ENCODE data around the gene ECHDC3. TPM values are rescaled to one million over a fixed set of nuclear protein-coding genes. Genes with fewer than 3 reads are reported as not detected.

ECHDC3 gene
- total and polyA plus RNA-seq, 2 of the 4 experiments (the other 2 are of a cell fraction), result 4.3 to 5.0 TPM

- in situ Hi-C loops (cut with MboI; ENCODE audit: low sequenced_read_pairs), result no loop called here
- CTCF ChIA-PET, result no interaction called here
- no TSS peak for BruUV-seq (replicated peaks)
Observed at GRCh38 chr10:11806706-11807105, 64.5 kb downstream of the ECHDC3 start.

More at GRCh38 chr10:11806706-11807105, 64.5 kb downstream of the ECHDC3 start:
- TF ChIP-seq USF2 (IDR thresholded peaks at IDR 0.05; ENCODE audit: low read depth, low read length) (no peak), CHD1 (IDR thresholded peaks at IDR 0.05; ENCODE audit: low read depth, low read length) (no peak), CEBPB (IDR thresholded peaks at IDR 0.05; ENCODE audit: low read depth, low read length) (no peak), BHLHE40 (IDR thresholded peaks at IDR 0.05; ENCODE audit: low read depth, low read length) (no peak), RCOR1 (IDR thresholded peaks at IDR 0.05; ENCODE audit: insufficient replicate concordance, low read length) (no peak), MAZ (IDR thresholded peaks at IDR 0.05; ENCODE audit: borderline replicate concordance, low read depth, low read length) (no peak), SMC3 (IDR thresholded peaks at IDR 0.05; ENCODE audit: low read depth, low read length) (no peak), MXI1 (IDR thresholded peaks at IDR 0.05; ENCODE audit: borderline replicate concordance, low read depth, low read length) (no peak), FOS (IDR thresholded peaks at IDR 0.05; ENCODE audit: low read depth, low read length) (no peak)
- TF ChIP-seq, protein P1, sequence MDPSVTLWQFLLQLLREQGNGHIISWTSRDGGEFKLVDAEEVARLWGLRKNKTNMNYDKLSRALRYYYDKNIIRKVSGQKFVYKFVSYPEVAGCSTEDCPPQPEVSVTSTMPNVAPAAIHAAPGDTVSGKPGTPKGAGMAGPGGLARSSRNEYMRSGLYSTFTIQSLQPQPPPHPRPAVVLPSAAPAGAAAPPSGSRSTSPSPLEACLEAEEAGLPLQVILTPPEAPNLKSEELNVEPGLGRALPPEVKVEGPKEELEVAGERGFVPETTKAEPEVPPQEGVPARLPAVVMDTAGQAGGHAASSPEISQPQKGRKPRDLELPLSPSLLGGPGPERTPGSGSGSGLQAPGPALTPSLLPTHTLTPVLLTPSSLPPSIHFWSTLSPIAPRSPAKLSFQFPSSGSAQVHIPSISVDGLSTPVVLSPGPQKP (IDR thresholded peaks at IDR 0.05; ENCODE audit: borderline replicate concordance, low read depth, low read length), result no peak
- TF ChIP-seq, protein P2, sequence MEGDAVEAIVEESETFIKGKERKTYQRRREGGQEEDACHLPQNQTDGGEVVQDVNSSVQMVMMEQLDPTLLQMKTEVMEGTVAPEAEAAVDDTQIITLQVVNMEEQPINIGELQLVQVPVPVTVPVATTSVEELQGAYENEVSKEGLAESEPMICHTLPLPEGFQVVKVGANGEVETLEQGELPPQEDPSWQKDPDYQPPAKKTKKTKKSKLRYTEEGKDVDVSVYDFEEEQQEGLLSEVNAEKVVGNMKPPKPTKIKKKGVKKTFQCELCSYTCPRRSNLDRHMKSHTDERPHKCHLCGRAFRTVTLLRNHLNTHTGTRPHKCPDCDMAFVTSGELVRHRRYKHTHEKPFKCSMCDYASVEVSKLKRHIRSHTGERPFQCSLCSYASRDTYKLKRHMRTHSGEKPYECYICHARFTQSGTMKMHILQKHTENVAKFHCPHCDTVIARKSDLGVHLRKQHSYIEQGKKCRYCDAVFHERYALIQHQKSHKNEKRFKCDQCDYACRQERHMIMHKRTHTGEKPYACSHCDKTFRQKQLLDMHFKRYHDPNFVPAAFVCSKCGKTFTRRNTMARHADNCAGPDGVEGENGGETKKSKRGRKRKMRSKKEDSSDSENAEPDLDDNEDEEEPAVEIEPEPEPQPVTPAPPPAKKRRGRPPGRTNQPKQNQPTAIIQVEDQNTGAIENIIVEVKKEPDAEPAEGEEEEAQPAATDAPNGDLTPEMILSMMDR (conservative IDR thresholded peaks at IDR 0.05; ENCODE audit: low read depth, low read length), result no peak
- 100% methylated on average over 1 of the region's 6 CpGs; no CpG with 5 or more reads in 1 of the 2 experiments for WGBS, 2 experiments (ENCODE audit: extremely low coverage in 2 of 2, insufficient read length in 1 of 2)
- H2AK5ac ChIP-seq (ENCODE audit: low read depth, low read length), result no peak overlapping the region
- H2BK5ac ChIP-seq (ENCODE audit: low read depth, low read length, poor library complexity, severe bottlenecking), result no peak overlapping the region
- intact Hi-C loops (cut with micrococcal nuclease), result no loop called here
- dilution Hi-C loops (cut with HindIII; ENCODE audit: low sequenced_read_pairs, unreplicated experiment), result no loop called here
- no peak overlapping the region for H2BK120ac ChIP-seq (ENCODE audit: low read depth, low read length)
- no peak overlapping the region for H2AFZ ChIP-seq (replicated peaks; ENCODE audit: low read length, poor library complexity)
- no peaks in the 10 kb centered on the region for H3K79me1 ChIP-seq (ENCODE audit: low read depth in 1 of 2, low read length in 2 of 2)
- DNase-seq, result no peak
- ATAC-seq (ENCODE audit: low read depth), result no peak
- H2BK15ac ChIP-seq (ENCODE audit: low read depth, low read length), result no peak overlapping the region
- POLR2A ChIA-PET (ENCODE audit: unreplicated experiment), result no interaction called here
- H4K91ac ChIP-seq (ENCODE audit: insufficient read depth, low read depth, low read length), result no peak overlapping the region
- H3K9ac ChIP-seq (ENCODE audit: low read depth, low read length), result no peak overlapping the region
- no peaks in the 10 kb centered on the region for H3K36me3 ChIP-seq (ENCODE audit: control insufficient read depth, insufficient read depth, low read length)
- no peak overlapping the region for H3K14ac ChIP-seq (replicated peaks; ENCODE audit: low read depth, low read length)
- no peak overlapping the region for H3K4me2 ChIP-seq (ENCODE audit: low read depth, low read length)
- H3K4ac ChIP-seq (ENCODE audit: low read depth, low read length), result no peak overlapping the region
- H3K56ac ChIP-seq (ENCODE audit: extremely low read depth, insufficient read depth, low read length), result no peak overlapping the region
- no peaks in the 10 kb centered on the region for H4K20me1 ChIP-seq (ENCODE audit: insufficient read depth, low read length)
- H3K4me1 ChIP-seq (ENCODE audit: control insufficient read depth, insufficient read depth, low read length), result peaks cover 4% of the 10 kb centered on the region; the same call in 1 of the 2 replicates
- no peak overlapping the region for H4K8ac ChIP-seq (ENCODE audit: low read depth in 2 of 2, low read length in 2 of 2)
- H3K27ac ChIP-seq (ENCODE audit: insufficient read depth, low read length), result no peak overlapping the region
- no peak overlapping the region for H3K23ac ChIP-seq (ENCODE audit: low read depth, low read length)
- H3K18ac ChIP-seq (ENCODE audit: low read depth, low read length), result no peak overlapping the region
- no peak overlapping the region for H4K5ac ChIP-seq (ENCODE audit: low read depth, low read length)
- no peak overlapping the region for H3K4me3 ChIP-seq (ENCODE audit: insufficient read depth, low read depth, low read length)
- no peak overlapping the region for H2AK9ac ChIP-seq (replicated peaks; ENCODE audit: low read depth, low read length, poor library complexity)
- no peaks in the 10 kb centered on the region for H3K9me3 ChIP-seq (ENCODE audit: control insufficient read depth, insufficient read depth, low read length)
- H3K27me3 ChIP-seq (ENCODE audit: control insufficient read depth, insufficient read depth, low read length), result peaks cover 3% of the 10 kb centered on the region; the same call in 1 of the 2 replicates
- 0 out of 2 replicates have a peak, but pooled peaks cover 4% of the 10 kb centered on the region for H3K9me1 ChIP-seq (ENCODE audit: insufficient read depth, low read length)
- H2BK20ac ChIP-seq (ENCODE audit: low read depth, low read length), result no peak overlapping the region

Data from IMR-90 (cell line).